Endodermal cell (in vitro differentiated cells): ENCODE measurements around the gene BAHD1. TPM values are rescaled to one million over a fixed set of nuclear protein-coding genes. Genes with fewer than 3 reads are reported as not detected.

Experiments
- DNase-seq: peaks from one replicate; pipeline ENCODE4 v3.0.0-alpha.2; 2017
- H3K27ac ChIP-seq: 2 replicates; pipeline ENCODE4 v1.5.1; 2013; ENCODE audit warnings: mild to moderate bottlenecking, low read depth, low read length, moderate library complexity
- H3K27me3 ChIP-seq: 2 replicates; pipeline ENCODE4 v1.6.1; 2013; ENCODE audit warnings: mild to moderate bottlenecking, low read length, moderate library complexity; ENCODE audit not compliant: insufficient read depth, control insufficient read depth, poor library complexity, severe bottlenecking
- H3K36me3 ChIP-seq: 2 replicates; pipeline ENCODE4 v1.7.0; 2013; ENCODE audit warnings: mild to moderate bottlenecking, low read length, moderate library complexity; ENCODE audit not compliant: control insufficient read depth, insufficient read depth
- H3K4me1 ChIP-seq: one replicate; pipeline ENCODE4 v1.7.0; 2013; ENCODE audit warnings: low read length; ENCODE audit not compliant: control insufficient read depth, insufficient read depth
- H3K4me3 ChIP-seq: 2 replicates; pipeline ENCODE4 v1.5.1; 2013; ENCODE audit warnings: mild to moderate bottlenecking, low read length, moderate library complexity
- H3K9ac ChIP-seq: 2 replicates; pipeline ENCODE4 v1.6.1; 2013; ENCODE audit warnings: mild to moderate bottlenecking, low read length, moderate library complexity; ENCODE audit not compliant: poor library complexity, severe bottlenecking; ENCODE audit errors: extremely low read depth
- H3K9me3 ChIP-seq: 2 replicates; pipeline ENCODE4 v1.6.1; 2013; ENCODE audit warnings: mild to moderate bottlenecking, low read length, moderate library complexity; ENCODE audit not compliant: control insufficient read depth
- H3K27ac Mint-ChIP-seq: 2 replicates; pipeline ENCODE4 v1.8.0; 2020; ENCODE audit warnings: mixed read lengths
- H3K27me3 Mint-ChIP-seq: 2 replicates; pipeline ENCODE4 v1.8.0; 2021; ENCODE audit warnings: mild to moderate bottlenecking, mixed read lengths; ENCODE audit not compliant: insufficient read depth
- H3K36me3 Mint-ChIP-seq: 2 replicates; pipeline ENCODE4 v1.8.0; 2020; ENCODE audit warnings: low read depth, mixed read lengths
- H3K4me1 Mint-ChIP-seq: 2 replicates; pipeline ENCODE4 v1.8.0; 2020; ENCODE audit warnings: mixed read lengths
- H3K4me3 Mint-ChIP-seq: 2 replicates; pipeline ENCODE4 v1.8.0; 2020; ENCODE audit warnings: mild to moderate bottlenecking, moderate library complexity, mixed read lengths
- H3K9me3 Mint-ChIP-seq: 2 replicates; pipeline ENCODE4 v1.8.0; 2020; ENCODE audit warnings: mild to moderate bottlenecking, mixed read lengths
- CTCF ChIP-seq: fragments of 200-600 bp; sonication (generic); conservative IDR thresholded peaks from 2 replicates; pipeline ENCODE4 v1.5.0; 2021; ENCODE audit warnings: antibody characterized with exemption, mild to moderate bottlenecking
- WGBS, 2 experiments: methylation state at CpG; one replicate each; pipeline versions ENCODE4 v1.1.5 to v1.1.7; 2013; ENCODE audit warnings: missing lambda C conversion rate in 2 of 2, mixed read lengths in 1 of 2; ENCODE audit not compliant: insufficient coverage in 1 of 2, insufficient read length in 1 of 2; 5-methylcytosine and 5-hydroxymethylcytosine counted together
- total RNA-seq, 2 donors: library from RNA; stranded (reverse); fragmentation: NEBNext Ultra II Directional in 1 of 2; extraction: Animal tissue kit (Norgen Biotek cat#: 25700) in 1 of 2; gene quantifications; 2 replicates in 1 of 2; 3 replicates in 1 of 2; pipeline ENCODE4 v1.2.1, GENCODE V29; 2021

BAHD1 gene
- total RNA-seq, 2 donors from 2014 or later: 23.5 to 30.1 TPM

- H3K9me3 ChIP-seq: no peaks in the 10 kb centered on the region
- H3K27ac Mint-ChIP-seq: no peak overlapping the region
- H3K9ac ChIP-seq: no peak overlapping the region
- H3K4me1 Mint-ChIP-seq: no peaks in the 10 kb centered on the region
- H3K4me1 ChIP-seq: no peaks in the 10 kb centered on the region
- no peaks in the 10 kb centered on the region for H3K27me3 Mint-ChIP-seq
- WGBS, 2 experiments: 90 to 96% methylated on average over 2 to 7 of the region's 7 CpGs
- H3K36me3 Mint-ChIP-seq: peaks cover 74% of the 10 kb centered on the region
- no peak overlapping the region for H3K4me3 Mint-ChIP-seq
- H3K27me3 ChIP-seq: no peaks in the 10 kb centered on the region
- H3K4me3 ChIP-seq: no peak overlapping the region
- no peaks in the 10 kb centered on the region for H3K9me3 Mint-ChIP-seq
- H3K27ac ChIP-seq: no peak overlapping the region
- TF ChIP-seq CTCF: no peak
- H3K36me3 ChIP-seq: peaks cover 74% of the 10 kb centered on the region
- no peak for DNase-seq
Observed at GRCh38 chr15:40414816-40415215, 25.9 kb upstream of the BAHD1 start.

- Histone ChIP-seq H3K4me3 (no peak overlapping the region), H3K27me3 (no peaks in the 10 kb centered on the region), H3K9me3 (no peaks in the 10 kb centered on the region), H3K9ac (no peak overlapping the region), H3K27ac (no peak overlapping the region), H3K36me3 (peaks cover 70% of the 10 kb centered on the region), H3K4me1 (no peaks in the 10 kb centered on the region)
- 93 to 96% methylated on average over 4 to 10 of the region's 10 CpGs for WGBS, 2 experiments
- no peak overlapping the region for H3K4me3 Mint-ChIP-seq
- no peak overlapping the region for H3K27ac Mint-ChIP-seq
- H3K4me1 Mint-ChIP-seq: no peaks in the 10 kb centered on the region
- H3K36me3 Mint-ChIP-seq: peaks cover 71% of the 10 kb centered on the region
- no peak for DNase-seq
- no peaks in the 10 kb centered on the region for H3K27me3 Mint-ChIP-seq
- H3K9me3 Mint-ChIP-seq: no peaks in the 10 kb centered on the region
- TF ChIP-seq CTCF: no peak
Observed at GRCh38 chr15:40415226-40415625, 25.5 kb upstream of the BAHD1 start.

- Histone ChIP-seq H3K36me3 (peaks cover 62% of the 10 kb centered on the region), H3K9ac (no peak overlapping the region)
Observed at GRCh38 chr15:40416056-40416455, 24.7 kb upstream of the BAHD1 start.

More at GRCh38 chr15:40416056-40416455, 24.7 kb upstream of the BAHD1 start:
- no peak for TF ChIP-seq CTCF
- Mint-ChIP-seq H3K27me3 (peaks cover 2% of the 10 kb centered on the region), H3K36me3 (peaks cover 62% of the 10 kb centered on the region), H3K4me3 (no peak overlapping the region), H3K27ac (no peak overlapping the region), H3K9me3 (no peaks in the 10 kb centered on the region), H3K4me1 (peaks cover 3% of the 10 kb centered on the region)
- H3K4me3 ChIP-seq: no peak overlapping the region
- no peak for DNase-seq
- WGBS, 2 experiments: 95 to 97% methylated on average over 12 to 14 of the region's 14 CpGs
- H3K27me3 ChIP-seq: no peaks in the 10 kb centered on the region
- no peaks in the 10 kb centered on the region for H3K4me1 ChIP-seq
- no peaks in the 10 kb centered on the region for H3K9me3 ChIP-seq
- no peak overlapping the region for H3K27ac ChIP-seq
